ENCODE measurements around the gene FAAP20. TPM values are rescaled to one million over a fixed set of nuclear protein-coding genes. Genes with fewer than 3 reads are reported as not detected.

FAAP20 gene
- total RNA-seq, 2 experiments from 2014 or later = 69.7 to 74.4 TPM

DNA sequence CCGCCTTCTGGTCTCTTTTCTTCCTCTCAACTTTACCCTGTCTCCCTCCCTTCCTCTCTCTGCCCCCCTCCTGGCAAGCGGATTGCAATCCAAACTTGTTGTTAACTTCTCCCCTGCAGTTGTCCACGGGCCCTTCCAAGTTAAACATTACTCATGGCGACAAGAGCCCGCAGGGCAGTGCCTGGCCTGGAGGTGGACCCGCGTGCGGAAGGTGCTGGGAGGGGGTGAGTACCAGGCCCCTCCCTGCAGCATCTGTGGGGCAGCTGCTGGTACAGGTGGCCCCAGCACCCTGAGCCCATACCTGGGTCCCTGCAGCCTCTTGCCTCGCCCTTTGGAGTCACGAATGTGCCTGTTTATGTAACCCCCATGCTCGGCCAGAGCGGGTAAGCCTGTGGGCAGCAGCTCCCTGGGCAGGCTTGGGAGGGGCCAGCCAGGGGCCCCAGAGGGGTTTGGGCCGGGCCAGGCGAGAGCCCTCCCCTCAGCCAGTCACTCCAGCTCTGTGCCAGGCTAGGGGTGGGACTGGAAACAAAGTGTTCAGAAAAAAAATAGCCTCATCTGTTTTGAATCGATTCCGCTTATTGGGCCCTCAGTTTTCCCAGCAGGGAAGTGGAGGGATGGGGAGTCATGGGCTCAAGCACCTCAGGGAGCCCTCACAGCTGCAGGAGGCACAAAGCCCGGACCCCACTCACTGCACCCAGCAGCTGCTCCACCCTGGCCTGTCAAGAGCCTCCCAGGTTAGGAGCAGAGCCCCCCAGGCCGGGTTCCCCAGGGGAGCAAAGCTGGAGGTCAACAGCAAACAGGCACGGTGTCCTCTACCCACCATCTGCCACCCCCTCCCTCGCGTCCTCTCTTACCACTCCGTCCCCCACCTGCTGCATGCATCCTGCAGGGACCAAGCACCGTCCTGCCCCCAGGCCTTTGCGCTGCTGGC is 14.0 kb upstream of the FAAP20 start:
- no peak overlapping the region for H3K27ac Mint-ChIP-seq
- H3K4me1 Mint-ChIP-seq (ENCODE audit: low read depth) = peaks cover 23% of the 10 kb centered on the region
- POLR2A ChIA-PET = no interaction called here
- peak; percentile 20 for DNase-seq
- no peaks in the 10 kb centered on the region for H3K9me3 Mint-ChIP-seq (ENCODE audit: insufficient read depth)
- no peaks in the 10 kb centered on the region for H3K27me3 Mint-ChIP-seq (ENCODE audit: low read depth)
- no peak overlapping the region for H3K4me3 Mint-ChIP-seq
- no peak for ATAC-seq
- H3K36me3 Mint-ChIP-seq (ENCODE audit: low read depth) = no peaks in the 10 kb centered on the region
- CTCF ChIA-PET = interaction anchor here (1.1 kb wide), 1 partner anchor 13 kb away, joined by 4 read pairs; the partner anchor contains the start of gene FAAP20

DNA sequence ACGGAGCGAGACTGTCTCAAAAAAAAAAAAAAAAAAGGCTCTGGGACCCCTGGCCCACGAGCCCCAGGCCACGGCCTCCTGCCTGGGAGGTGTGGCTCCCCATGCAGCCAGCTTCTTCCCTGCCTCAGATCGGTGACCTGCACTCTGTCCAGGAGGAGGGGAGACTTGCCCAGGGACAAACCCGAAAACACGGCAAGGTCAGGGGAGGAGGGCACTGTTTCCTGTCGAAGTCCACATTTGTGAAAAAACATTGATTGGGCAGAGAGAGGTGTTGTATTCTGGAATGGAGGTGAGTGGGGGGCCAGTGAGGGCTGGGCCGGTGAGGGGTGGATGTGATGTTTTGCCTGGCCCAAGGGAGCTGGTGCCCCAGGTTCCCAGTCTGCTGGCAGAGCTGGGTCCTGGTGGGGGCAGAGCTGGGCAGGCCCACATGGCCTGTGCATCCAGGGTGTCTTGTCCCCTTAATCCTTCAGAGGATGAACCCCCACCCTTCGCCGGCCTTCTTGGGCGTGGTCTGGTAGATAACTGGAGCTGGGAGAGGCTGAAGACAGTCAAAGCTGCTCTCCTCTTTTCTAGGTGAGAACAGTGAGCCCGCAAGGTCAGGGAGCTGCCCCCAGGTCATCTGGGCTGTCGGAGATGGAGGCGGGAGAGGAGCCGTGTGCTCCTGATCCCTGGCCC is 12.4 kb upstream of the FAAP20 start:
- H3K27ac Mint-ChIP-seq = no peak overlapping the region
- CTCF ChIA-PET = interaction anchor here (0.5 to 1.9 kb wide), 5 partner anchors 12 to 578 kb away, joined by 3 to 5 read pairs (median 4); partner anchors contain the start of gene FAAP20
- ATAC-seq (no peak), DNase-seq (peak; percentile 20)
- no peaks in the 10 kb centered on the region for H3K36me3 Mint-ChIP-seq (ENCODE audit: low read depth)
- no peaks in the 10 kb centered on the region for H3K9me3 Mint-ChIP-seq (ENCODE audit: insufficient read depth)
- H3K27me3 Mint-ChIP-seq (ENCODE audit: low read depth) = no peaks in the 10 kb centered on the region
- POLR2A ChIA-PET = interaction anchor here (0.9 to 1.1 kb wide), 3 partner anchors 21 to 177 kb away, joined by 3 read pairs; no protein-coding TSS in a partner anchor
- H3K4me1 Mint-ChIP-seq (ENCODE audit: low read depth) = peaks cover 10% of the 10 kb centered on the region
- H3K4me3 Mint-ChIP-seq = no peak overlapping the region

GRCh38 chr1:2205191-2205952 is 10.8 kb upstream of the FAAP20 start:
- H3K27me3 Mint-ChIP-seq (ENCODE audit: low read depth) = no peaks in the 10 kb centered on the region
- peak overlapping the region; percentile 61 for H3K27ac Mint-ChIP-seq
- H3K4me1 Mint-ChIP-seq (ENCODE audit: low read depth) = peaks cover 10% of the 10 kb centered on the region
- DNase-seq = peak; percentile 96
- ATAC-seq = peak; percentile 89
- H3K36me3 Mint-ChIP-seq (ENCODE audit: low read depth) = no peaks in the 10 kb centered on the region
- no peaks in the 10 kb centered on the region for H3K9me3 Mint-ChIP-seq (ENCODE audit: insufficient read depth)
- ChIA-PET CTCF (interaction anchor here (3.4 to 4.1 kb wide), 2 partner anchors 10 to 176 kb away, joined by 15 to 16 read pairs; partner anchors contain the start of gene FAAP20), POLR2A (interaction anchor here (0.8 kb wide), 1 partner anchor 24 kb away, joined by 3 read pairs; no protein-coding TSS in a partner anchor)
- peak overlapping the region; percentile 55 for H3K4me3 Mint-ChIP-seq

DNA sequence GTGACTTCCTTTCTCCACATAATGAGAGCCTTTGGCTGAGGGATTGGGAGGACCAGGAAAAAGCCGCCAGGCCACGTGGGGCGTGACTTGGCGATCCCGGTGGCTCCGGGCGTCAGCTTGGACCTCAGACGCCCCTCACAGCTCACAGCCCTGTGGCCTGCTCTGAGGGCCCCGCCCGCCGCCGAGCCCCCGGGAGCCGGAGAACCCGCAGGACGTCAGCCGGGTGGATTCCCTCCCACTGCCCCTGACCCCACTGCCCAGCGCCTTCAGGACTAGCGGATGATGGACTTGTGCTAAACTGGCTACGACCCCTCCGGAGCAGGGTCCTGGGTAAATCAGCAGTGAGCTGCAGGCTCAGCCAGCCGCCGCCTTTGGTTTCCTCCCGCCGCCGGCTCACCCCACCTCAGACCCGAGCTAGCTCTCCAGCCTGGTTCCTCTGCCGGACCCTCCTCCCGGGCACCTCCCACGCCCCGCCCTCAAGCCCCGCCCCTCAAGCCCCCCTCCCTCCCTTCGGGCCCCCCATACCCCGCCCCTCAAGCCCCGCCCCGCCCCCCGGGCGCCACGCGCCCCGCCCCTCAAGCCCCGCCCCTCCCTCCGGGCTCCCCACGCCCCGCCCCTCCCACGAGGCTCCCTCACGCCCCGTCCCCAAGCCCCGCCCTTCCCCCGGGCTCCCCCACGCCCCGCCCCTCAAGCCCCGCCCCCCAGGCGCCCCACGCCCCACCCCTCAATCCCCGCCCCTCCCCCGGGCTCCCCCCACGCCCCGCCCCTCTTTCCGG is 10.0 kb upstream of the FAAP20 start:
- H3K36me3 Mint-ChIP-seq (ENCODE audit: low read depth) = no peaks in the 10 kb centered on the region
- peaks cover 16% of the 10 kb centered on the region for H3K4me1 Mint-ChIP-seq (ENCODE audit: low read depth)
- peak overlapping the region; percentile 45 for H3K4me3 Mint-ChIP-seq
- H3K27me3 Mint-ChIP-seq (ENCODE audit: low read depth) = no peaks in the 10 kb centered on the region
- CTCF ChIA-PET = interaction anchor here (3.4 to 4.1 kb wide), 2 partner anchors 9 to 177 kb away, joined by 15 to 16 read pairs; partner anchors contain the start of gene FAAP20
- ATAC-seq = peak; percentile 58
- no peaks in the 10 kb centered on the region for H3K9me3 Mint-ChIP-seq (ENCODE audit: insufficient read depth)
- no peak overlapping the region for H3K27ac Mint-ChIP-seq
- POLR2A ChIA-PET = interaction anchor here (0.8 to 1.7 kb wide), 3 partner anchors 10 to 381 kb away, joined by 3 to 9 read pairs (median 3); partner anchors contain the start of gene FAAP20
- DNase-seq = no peak

DNA sequence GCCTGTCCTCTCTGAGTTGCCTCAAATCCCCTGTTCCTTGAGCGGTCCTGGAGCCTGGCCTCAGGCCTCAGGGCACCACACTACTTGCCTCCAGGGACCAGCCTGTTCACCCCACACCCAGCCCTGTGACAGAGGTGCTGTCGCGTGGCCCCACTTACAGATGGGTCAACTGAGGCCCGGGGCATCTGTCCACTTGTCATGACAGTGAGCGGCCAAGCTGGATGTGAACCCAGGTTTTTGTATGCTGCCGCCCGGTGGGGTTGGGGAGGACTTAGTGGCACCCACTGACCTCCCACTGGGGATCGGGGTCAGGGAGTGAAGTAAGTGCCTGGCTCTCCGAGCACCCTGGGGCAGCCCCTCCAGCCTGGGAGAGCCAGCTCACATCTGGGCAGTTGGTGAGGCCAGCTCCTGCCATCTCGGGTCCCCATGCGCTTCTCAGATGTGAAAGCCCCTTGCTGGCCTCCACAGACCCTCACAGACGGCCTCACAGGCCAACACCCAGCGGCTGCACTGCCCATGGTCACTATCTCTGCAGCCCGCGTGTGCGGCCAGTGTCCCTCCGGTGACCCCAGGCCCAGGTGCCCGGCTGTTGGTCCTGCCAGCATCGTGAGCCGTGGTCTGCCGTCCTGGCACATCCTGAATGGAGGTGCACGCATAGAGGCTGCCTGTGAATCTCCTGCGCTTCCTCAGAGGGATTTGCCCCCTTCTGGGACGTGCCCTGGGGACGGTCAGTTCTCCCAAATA is 9.3 kb upstream of the FAAP20 start:
- ChIA-PET CTCF (interaction anchor here (3.4 to 4.1 kb wide), 2 partner anchors 9 to 178 kb away, joined by 15 to 16 read pairs; partner anchors contain the start of gene FAAP20), POLR2A (interaction anchor here (0.9 to 1.7 kb wide), 2 partner anchors 9 to 382 kb away, joined by 3 to 9 read pairs; partner anchors contain the start of gene FAAP20)
- Mint-ChIP-seq H3K27me3 (ENCODE audit: low read depth) (no peaks in the 10 kb centered on the region), H3K36me3 (ENCODE audit: low read depth) (no peaks in the 10 kb centered on the region), H3K9me3 (ENCODE audit: insufficient read depth) (no peaks in the 10 kb centered on the region), H3K27ac (no peak overlapping the region), H3K4me1 (ENCODE audit: low read depth) (peaks cover 23% of the 10 kb centered on the region), H3K4me3 (no peak overlapping the region)
- DNase-seq (no peak), ATAC-seq (no peak)

DNA sequence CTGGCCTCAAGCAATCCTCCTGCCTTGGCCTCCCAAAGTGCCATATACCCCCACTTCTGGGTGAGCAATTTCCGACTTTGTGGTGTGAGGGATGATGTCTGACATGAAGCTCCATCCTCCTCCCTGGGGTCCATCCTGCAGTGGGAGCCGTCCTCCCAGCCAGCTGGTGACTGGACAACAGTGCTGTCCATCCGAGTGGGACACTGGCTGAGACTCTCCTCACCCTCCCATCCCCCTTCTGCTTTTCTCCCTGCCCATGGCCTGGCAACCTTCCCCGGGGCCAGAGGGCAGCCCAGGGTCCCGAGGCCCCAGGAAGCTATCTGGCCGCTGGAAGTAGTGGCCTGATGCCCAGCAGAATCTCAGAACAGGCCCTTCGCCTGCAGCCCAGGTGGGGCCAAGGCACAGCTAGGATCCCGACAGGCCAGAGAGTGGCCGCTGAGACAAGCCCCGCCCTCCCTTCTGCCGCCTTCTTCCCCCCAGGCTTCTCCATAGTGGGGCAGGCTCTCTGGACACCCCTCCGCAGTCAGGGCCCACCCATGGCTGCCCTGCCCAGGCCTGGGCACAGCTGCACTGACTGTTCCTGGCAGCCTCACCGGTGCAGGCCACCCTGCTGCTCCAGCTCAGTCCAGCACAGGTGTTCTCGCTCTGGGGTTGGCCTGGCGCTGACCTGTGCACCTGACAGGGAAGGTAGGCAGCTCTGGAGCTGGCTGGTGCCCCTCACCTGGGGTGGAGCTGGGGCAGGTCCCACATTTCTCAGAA is 8.4 kb upstream of the FAAP20 start:
- POLR2A ChIA-PET = interaction anchor here (0.7 to 1.7 kb wide), 3 partner anchors 8 to 26 kb away, joined by 3 to 9 read pairs (median 3); partner anchors contain the start of gene FAAP20
- CTCF ChIA-PET = interaction anchor here (3.4 to 4.1 kb wide), 2 partner anchors 8 to 179 kb away, joined by 15 to 16 read pairs; partner anchors contain the start of gene FAAP20
- no peak overlapping the region for H3K27ac Mint-ChIP-seq

DNA sequence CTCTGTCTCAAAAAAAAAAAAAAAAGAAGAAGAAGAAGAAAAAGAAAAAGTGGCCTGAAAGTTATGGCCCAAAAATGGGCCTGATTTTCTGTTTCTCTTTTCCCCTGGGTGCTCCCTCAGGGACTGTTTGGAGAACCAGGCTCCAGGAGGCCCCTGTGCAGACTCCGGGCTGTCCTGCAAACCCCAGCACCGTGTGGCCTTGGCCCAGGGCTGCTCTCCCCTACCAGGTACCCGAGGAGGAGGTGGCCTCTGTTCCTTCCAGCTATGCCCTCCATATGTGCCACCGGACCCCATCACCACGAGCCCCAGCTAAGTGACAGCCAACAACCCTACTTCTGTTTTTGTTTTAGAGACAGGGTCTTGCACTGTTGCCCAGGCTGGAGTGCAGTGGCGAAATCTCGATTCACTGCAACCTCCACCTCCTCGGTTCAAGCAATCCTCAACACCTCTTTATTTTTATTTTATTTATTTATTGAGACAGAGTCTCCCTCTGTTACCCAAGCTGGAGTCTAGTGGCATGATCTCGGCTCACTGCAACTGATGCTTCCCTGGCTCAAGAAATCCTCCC is 7.5 kb upstream of the FAAP20 start:
- POLR2A ChIA-PET = interaction anchor here (0.9 to 1.1 kb wide), 2 partner anchors 8 to 27 kb away, joined by 3 read pairs; no protein-coding TSS in a partner anchor
- Mint-ChIP-seq H3K4me1 (ENCODE audit: low read depth) (peaks cover 33% of the 10 kb centered on the region), H3K9me3 (ENCODE audit: insufficient read depth) (no peaks in the 10 kb centered on the region), H3K27ac (no peak overlapping the region), H3K27me3 (ENCODE audit: low read depth) (no peaks in the 10 kb centered on the region), H3K4me3 (no peak overlapping the region), H3K36me3 (ENCODE audit: low read depth) (no peaks in the 10 kb centered on the region)
- no peak for DNase-seq
- ATAC-seq = no peak
- CTCF ChIA-PET = interaction anchor here (4.1 kb wide), 1 partner anchor 180 kb away, joined by 16 read pairs; no protein-coding TSS in a partner anchor

More for the DNA sequence above, 8.4 kb upstream of the FAAP20 start:
- DNase-seq (no peak), ATAC-seq (no peak)
- Mint-ChIP-seq H3K4me1 (ENCODE audit: low read depth) (peaks cover 31% of the 10 kb centered on the region), H3K36me3 (ENCODE audit: low read depth) (no peaks in the 10 kb centered on the region), H3K27me3 (ENCODE audit: low read depth) (no peaks in the 10 kb centered on the region), H3K4me3 (no peak overlapping the region), H3K9me3 (ENCODE audit: insufficient read depth) (no peaks in the 10 kb centered on the region)

DNA sequence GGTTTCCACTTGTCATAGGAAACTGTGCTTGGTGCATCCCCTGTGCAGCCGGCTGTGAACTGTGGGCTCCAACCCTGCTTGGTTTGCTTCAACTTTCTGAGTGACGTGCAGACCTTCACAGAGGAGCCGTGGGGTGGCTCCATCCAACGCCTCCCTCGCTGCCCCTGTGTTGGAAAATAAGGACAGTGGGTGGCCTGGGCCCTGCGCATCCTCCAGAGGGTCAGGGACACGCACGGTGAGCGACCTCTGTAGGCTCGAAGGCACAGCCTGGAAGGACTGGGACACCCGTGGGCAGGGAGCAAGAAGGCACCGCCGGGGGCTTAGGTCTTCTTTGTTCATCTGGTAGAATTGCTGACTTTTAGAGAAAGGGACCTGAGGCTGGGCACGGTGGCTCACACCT is 6.5 kb upstream of the FAAP20 start:
- H3K4me3 Mint-ChIP-seq = no peak overlapping the region
- H3K27ac Mint-ChIP-seq = no peak overlapping the region
- H3K36me3 Mint-ChIP-seq (ENCODE audit: low read depth) = no peaks in the 10 kb centered on the region
- H3K9me3 Mint-ChIP-seq (ENCODE audit: insufficient read depth) = no peaks in the 10 kb centered on the region
- no peaks in the 10 kb centered on the region for H3K27me3 Mint-ChIP-seq (ENCODE audit: low read depth)
- no peak for ATAC-seq
- CTCF ChIA-PET = interaction anchor here (0.9 to 7.6 kb wide), 2 partner anchors 156 to 181 kb away, joined by 3 to 259 read pairs; no protein-coding TSS in a partner anchor
- POLR2A ChIA-PET = no interaction called here
- peaks cover 33% of the 10 kb centered on the region for H3K4me1 Mint-ChIP-seq (ENCODE audit: low read depth)
- no peak for DNase-seq

DNA sequence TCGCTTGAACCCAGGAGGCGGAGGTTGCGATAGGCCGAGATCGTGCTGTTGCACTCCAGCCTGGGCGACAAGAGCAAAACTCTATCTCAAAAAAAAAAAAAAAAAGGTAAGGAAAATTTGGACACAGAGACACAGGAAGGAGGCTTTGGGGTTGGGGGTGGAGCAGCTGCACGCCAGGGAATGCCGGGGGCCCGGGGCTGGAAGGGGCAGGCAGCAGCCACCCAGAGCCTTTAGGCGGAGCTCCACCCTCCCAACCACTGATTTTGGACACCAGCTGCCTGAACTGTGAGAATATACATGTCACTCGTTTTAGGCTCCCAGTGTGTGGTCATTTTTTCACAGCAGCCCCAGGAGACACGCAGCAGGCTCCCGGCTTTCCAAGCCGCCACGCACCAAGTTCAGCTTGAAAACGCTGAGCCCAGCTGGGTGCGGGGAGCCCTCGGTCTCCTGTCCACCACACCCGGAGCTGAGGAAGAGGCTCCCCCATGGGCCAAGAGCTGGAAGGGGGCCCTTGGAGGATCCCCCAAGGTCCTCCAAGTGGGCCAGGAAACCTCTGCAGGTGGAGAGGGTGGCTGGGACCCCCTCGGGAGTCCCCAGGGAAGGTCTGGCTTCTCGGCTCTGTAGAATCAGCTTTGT is 5.9 kb upstream of the FAAP20 start:
- POLR2A ChIA-PET = interaction anchor here (1.5 to 1.7 kb wide), 2 partner anchors 10 to 28 kb away, joined by 5 to 6 read pairs; no protein-coding TSS in a partner anchor
- no peak for ATAC-seq

More for the DNA sequence above, 5.9 kb upstream of the FAAP20 start:
- no peaks in the 10 kb centered on the region for H3K9me3 Mint-ChIP-seq (ENCODE audit: insufficient read depth)
- H3K36me3 Mint-ChIP-seq (ENCODE audit: low read depth) = no peaks in the 10 kb centered on the region
- DNase-seq = no peak
- CTCF ChIA-PET = interaction anchor here (0.9 to 7.6 kb wide), 4 partner anchors 26 to 182 kb away, joined by 3 to 259 read pairs (median 4); no protein-coding TSS in a partner anchor
- H3K27ac Mint-ChIP-seq = no peak overlapping the region
- H3K4me3 Mint-ChIP-seq = peak overlapping the region; percentile 89
- no peaks in the 10 kb centered on the region for H3K27me3 Mint-ChIP-seq (ENCODE audit: low read depth)
- peaks cover 34% of the 10 kb centered on the region for H3K4me1 Mint-ChIP-seq (ENCODE audit: low read depth)

Data from activated CD8-positive, alpha-beta T cell treated with anti-CD3 and anti-CD28 coated beads, Interleukin-2, amount 10 ng/mL, durations not matched to agents 7 days and 5 days (primary cell).